ENCODE measurements around the gene NDUFA8. TPM values are rescaled to one million over a fixed set of nuclear protein-coding genes. Genes with fewer than 3 reads are reported as not detected.
A peak's percentile ranks its signal among the peaks of the same experiment; 100 is the strongest.

NDUFA8 gene
- total RNA-seq: 10 to 100 TPM; 18.0 to 26.0 (median 22.5) TPM

- Histone ChIP-seq H3K9me3 (peaks cover 0 to 7% (median 0%) of the 10 kb centered on the region in 4 donors), H3K27ac (peak within 1 kb of the TSS; percentile 53 to 92 (median 88)), H3K4me3 (peak within 1 kb of the TSS; percentile 83 to 98 (median 92)), H3K27me3 (peaks cover 0 to 5% of the 10 kb centered on the region in 2 donors), H3K4me1 (peaks cover 0 to 46% (median 10%) of the 10 kb centered on the region in 4 donors), H3K36me3 (no peaks in the 10 kb centered on the region)
- DNase-seq (ENCODE audit: low spot score in 2 of 2): peak; percentile 92 to 94
- TF ChIP-seq CTCF (IDR thresholded peaks at IDR 0.05): peak in 3 of 5 experiments; percentile 6 to 68 (median 55)
- peak; percentile 49 to 61 for TF ChIP-seq POLR2A (IDR thresholded peaks at IDR 0.05)
- peak; percentile 45 to 90 for TF ChIP-seq EP300 (IDR thresholded peaks at IDR 0.05)
- 1% methylated on average over 33 to 56 of the region's 56 CpGs for WGBS, 2 donors
Measured at GRCh38 chr9:122159026-122159924, at the start of gene NDUFA8, which contains the start of gene MORN5. Gene NDUFA8, minus strand, starts transcription at chr9:122159779. Its CDS starts 102 bp downstream, at chr9:122159677. Gene MORN5, plus strand, starts transcription at chr9:122159908. Its CDS starts 65 bp downstream, at chr9:122159973.

- DNase-seq (ENCODE audit: low spot score in 2 of 2): no peak
- no peaks in the 10 kb centered on the region for H3K9me3 ChIP-seq
- WGBS, 2 donors: 51 to 64% methylated on average over 9 of the region's 9 CpGs
- no peaks in the 10 kb centered on the region for H3K36me3 ChIP-seq
- no peak overlapping the region for H3K4me3 ChIP-seq
- H3K27ac ChIP-seq: no peak overlapping the region
- TF ChIP-seq EP300 (IDR thresholded peaks at IDR 0.05): no peak
- TF ChIP-seq POLR2A (IDR thresholded peaks at IDR 0.05): no peak
- TF ChIP-seq CTCF (IDR thresholded peaks at IDR 0.05): no peak
- H3K4me1 ChIP-seq: peaks cover 0 to 9% (median 0%) of the 10 kb centered on the region in 4 donors
- H3K27me3 ChIP-seq: peaks cover 0 to 27% of the 10 kb centered on the region in 2 donors
Measured at GRCh38 chr9:122207096-122207495, 47.5 kb upstream of the NDUFA8 start.

- H3K36me3 ChIP-seq: no peaks in the 10 kb centered on the region
- no peaks in the 10 kb centered on the region for H3K9me3 ChIP-seq
- no peak overlapping the region for H3K4me3 ChIP-seq
- peaks cover 0 to 9% (median 0%) of the 10 kb centered on the region in 4 donors for H3K4me1 ChIP-seq
- no peak for DNase-seq (ENCODE audit: low spot score in 2 of 2)
- no peak for TF ChIP-seq EP300 (IDR thresholded peaks at IDR 0.05)
- no peak for TF ChIP-seq CTCF (IDR thresholded peaks at IDR 0.05)
- TF ChIP-seq POLR2A (IDR thresholded peaks at IDR 0.05): no peak
- peaks cover 0 to 20% of the 10 kb centered on the region in 2 donors for H3K27me3 ChIP-seq
- WGBS, 2 donors: 63 to 68% methylated on average over 7 to 9 of the region's 9 CpGs
- H3K27ac ChIP-seq: no peak overlapping the region
Measured at GRCh38 chr9:122206118-122207046, 46.8 kb upstream of the NDUFA8 start.

GRCh38 chr9:122205176-122205575, 45.6 kb upstream of the NDUFA8 start:
- WGBS, 2 donors: 93 to 97% methylated on average over 8 of the region's 8 CpGs
- peaks cover 0 to 9% (median 0%) of the 10 kb centered on the region in 4 donors for H3K4me1 ChIP-seq

More at GRCh38 chr9:122205176-122205575, 45.6 kb upstream of the NDUFA8 start:
- H3K4me3 ChIP-seq: no peak overlapping the region
- no peak for DNase-seq (ENCODE audit: low spot score in 2 of 2)
- TF ChIP-seq CTCF (IDR thresholded peaks at IDR 0.05) (no peak), EP300 (IDR thresholded peaks at IDR 0.05) (no peak), POLR2A (IDR thresholded peaks at IDR 0.05) (no peak)
- no peaks in the 10 kb centered on the region for H3K36me3 ChIP-seq
- peaks cover 0 to 10% of the 10 kb centered on the region in 2 donors for H3K27me3 ChIP-seq
- no peak overlapping the region for H3K27ac ChIP-seq
- H3K9me3 ChIP-seq: no peaks in the 10 kb centered on the region
